Measurements from ENCODE around the gene DPEP1.
"Not testable (repeated sequence)": the region's sequence is repeated elsewhere in the genome, so short reads cannot be mapped to it uniquely, and the experiment has no call there.

DPEP1 gene

DNA sequence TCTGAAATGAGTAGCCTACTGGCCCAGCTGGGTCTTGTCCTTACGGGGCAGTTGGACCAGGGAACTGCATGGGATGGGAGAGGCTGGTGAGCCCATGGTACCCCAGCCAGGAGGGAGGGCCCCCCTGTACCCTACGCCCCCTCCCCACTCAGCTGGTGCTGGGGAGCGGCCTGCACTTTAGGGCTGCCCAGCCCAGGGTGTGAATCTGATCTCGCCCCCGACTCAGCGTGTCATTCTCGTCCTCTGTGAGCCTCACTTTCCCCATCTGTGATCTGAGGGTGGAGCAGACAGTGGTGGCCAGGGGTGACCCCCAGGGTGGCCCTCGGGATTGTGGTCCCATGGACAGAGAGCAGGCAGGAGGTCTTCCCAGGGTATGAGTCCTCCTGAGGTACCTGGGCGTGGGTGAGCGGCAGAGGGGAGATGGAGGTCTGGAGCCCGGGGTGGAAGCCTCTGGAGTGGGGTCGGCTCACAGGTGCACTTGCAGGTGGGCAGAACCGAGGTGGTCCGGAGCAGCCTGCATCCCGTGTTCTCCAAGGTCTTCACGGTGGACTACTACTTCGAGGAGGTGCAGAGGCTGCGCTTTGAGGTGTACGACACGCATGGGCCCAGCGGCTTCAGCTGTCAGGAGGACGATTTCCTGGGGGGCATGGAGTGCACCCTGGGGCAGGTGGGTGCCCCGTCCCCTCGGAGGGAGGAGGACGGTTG is 36.2 kb upstream of the DPEP1 start:
- DNase-seq (ENCODE audit: low read depth): no peak

DNA sequence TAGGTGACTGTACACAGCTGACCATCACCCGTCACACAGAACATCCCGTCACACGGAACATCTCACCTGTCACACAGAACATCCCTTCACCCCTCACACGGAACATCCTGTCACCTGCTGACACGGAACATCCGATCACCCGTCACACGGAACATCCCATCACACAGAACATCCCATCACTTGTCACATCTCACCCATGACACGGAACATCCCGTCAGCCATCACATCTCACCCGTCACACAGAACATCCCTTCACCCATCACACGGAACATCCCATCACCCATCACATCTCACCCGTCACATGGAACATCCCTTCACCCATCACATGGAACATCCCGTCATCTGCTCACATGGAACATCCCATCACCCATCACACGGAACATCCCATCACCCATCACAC is 34.1 kb upstream of the DPEP1 start:
- DNase-seq (ENCODE audit: low read depth): no peak

DNA sequence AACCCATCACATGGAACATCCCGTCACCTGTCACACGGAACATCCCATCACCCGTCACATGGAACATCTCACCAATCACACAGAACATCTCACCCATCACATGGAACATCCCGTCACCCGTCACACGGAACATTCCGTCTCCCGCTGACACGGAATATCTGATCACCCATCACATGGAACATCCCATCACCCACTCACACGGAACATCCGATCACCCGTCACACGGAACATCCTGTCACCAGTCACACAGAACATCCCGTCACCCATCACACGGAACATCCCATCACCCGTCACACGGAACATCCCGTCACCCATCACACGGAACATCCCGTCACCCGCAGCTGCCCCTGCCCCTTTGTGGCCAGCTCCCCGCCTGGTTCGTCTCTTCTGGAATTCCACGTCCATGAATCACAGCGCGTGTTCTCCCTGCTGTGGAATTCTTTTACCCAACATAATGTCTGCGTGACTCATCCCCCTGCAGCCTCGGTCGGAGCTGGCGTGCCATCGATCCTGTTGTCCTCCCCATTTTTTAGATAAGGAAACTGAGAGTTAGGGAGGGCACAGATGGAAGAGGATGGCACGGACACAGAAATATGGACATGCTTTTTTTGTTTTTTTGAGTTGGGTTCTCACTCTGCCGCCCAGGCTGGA is 32.3 kb upstream of the DPEP1 start:
- peak; percentile 74 for DNase-seq (ENCODE audit: low read depth)

DNA sequence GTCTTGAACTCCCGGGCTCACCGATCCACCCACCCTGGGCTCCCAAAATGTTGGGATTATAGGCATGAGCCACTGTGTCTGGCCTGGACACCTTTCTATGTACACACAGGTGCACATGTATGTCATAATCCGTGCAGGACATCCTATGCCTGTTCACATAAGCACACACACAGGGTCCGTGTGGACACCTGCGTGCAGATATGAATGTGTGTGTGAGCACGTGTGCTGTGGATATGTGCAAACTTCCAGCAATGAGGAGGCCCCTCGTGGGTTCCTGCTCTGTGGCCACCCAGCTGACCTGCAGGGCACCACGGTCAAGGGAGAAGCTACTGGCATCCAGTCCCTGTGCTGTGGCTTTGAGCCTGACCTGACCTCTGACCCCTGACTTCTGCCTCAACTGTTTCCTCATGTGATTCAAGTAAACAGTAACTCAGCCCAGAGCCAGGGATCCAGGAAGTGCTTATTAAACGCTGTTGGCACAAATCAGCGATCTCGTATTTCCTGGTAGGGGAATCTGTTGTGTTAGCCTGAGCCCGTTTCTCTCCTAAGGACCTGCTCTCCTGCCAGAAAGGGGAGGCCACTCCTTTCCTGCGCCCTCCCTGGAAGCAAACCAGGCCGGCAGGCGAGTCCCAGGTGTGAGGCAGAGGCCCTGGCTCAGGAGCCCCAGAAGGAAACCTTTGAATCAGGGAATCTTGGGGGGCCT is 31.4 kb upstream of the DPEP1 start:
- no peak for DNase-seq (ENCODE audit: low read depth)

DNA sequence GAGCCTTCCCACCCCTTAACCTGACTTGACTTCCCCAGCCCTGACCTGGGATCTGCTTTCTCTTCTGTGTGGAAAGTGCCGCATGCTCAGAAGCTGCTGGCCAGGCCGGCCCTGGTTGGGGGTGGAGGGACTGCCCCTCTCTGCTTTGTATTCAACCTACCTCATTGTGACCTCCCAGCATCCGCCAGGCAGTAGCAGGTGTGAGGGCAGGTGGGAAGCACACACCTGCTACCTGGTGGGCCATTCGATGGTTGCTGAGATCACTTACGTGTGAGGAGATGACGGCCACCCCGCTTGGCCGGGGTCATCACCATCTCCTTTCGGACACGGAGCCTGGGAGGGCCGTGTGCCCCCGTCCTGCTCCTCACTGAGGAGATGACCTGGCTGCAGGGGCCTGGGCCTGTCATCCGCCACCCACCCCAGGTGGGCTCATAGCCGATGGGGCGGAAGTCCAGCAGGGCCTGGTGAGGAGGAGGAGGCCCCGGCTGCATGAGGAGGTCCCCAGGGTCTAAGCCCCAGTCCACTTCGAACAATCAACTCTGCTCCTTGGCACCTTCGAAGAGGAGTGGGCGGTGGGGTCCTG is 30.7 kb upstream of the DPEP1 start:
- no peak for DNase-seq (ENCODE audit: low read depth)

DNA sequence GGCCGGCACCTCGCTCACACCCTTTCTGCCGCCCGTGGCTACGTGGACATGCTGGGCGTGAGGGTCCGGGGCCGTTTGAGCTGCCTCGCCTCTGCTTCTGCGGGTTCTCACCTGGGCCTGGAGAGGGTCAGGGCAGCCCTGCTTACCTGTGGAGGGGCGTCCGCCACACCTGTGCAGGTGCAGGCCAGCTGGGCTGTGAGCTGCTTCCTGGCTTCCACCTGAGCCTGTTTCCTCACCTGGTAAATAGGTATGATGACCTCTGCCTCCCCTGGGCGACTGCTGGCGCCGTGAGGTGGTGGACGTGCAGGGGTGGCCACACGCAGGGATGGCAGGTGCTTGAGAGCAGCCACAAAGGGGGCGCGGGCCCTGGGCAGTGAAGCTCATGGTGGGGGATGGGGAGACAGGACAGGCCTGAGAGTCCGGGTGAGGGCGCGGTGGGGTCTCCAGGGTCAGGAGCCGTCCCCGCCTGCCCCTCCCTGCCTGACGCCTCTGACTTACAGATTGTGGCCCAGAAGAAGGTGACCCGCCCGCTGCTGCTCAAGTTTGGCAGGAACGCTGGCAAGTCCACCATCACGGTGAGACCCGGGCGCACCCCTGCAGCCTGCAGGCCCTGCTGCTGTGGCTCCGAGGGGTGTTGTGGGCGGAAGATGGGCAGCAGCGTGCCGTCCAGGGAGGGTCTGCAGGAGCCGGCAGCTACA is 30.1 kb upstream of the DPEP1 start:
- DNase-seq (ENCODE audit: low read depth): no peak

DNA sequence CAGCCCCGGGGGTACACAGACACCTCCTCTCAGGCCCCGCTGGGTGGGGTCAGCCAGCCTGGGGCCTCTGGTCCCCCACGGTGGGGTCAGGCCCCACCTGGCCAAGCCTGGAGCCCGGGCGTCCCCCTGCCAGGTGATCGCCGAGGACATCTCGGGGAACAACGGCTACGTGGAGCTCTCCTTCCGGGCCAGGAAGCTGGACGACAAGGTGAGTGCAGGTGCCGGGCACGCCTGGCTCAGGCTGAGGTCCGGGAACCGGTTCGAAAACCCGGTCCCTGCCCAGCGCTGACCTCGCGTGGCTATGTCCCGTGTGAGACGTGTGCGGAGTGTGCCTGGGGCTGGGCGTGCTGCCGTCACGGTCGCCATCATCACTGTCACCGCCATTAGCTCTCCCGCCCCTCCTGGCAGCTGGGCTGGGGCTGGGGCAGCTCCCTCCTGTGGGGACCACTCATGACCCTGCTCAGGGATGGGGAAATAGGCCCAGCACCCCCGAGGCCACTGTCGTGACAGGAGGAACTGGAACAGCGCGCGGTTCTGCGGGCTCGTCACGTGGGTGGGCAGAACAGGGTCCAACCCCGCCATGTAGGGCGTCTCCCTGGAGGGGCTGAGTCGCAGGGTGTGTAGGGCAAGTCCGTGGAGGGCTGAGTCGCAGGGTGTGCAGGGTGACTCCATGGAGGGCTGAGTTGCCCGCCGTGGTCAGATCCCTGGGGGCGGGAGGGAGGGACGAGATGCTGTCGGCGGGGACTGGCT is 29.4 kb upstream of the DPEP1 start:
- no peak for DNase-seq (ENCODE audit: low read depth)

DNA sequence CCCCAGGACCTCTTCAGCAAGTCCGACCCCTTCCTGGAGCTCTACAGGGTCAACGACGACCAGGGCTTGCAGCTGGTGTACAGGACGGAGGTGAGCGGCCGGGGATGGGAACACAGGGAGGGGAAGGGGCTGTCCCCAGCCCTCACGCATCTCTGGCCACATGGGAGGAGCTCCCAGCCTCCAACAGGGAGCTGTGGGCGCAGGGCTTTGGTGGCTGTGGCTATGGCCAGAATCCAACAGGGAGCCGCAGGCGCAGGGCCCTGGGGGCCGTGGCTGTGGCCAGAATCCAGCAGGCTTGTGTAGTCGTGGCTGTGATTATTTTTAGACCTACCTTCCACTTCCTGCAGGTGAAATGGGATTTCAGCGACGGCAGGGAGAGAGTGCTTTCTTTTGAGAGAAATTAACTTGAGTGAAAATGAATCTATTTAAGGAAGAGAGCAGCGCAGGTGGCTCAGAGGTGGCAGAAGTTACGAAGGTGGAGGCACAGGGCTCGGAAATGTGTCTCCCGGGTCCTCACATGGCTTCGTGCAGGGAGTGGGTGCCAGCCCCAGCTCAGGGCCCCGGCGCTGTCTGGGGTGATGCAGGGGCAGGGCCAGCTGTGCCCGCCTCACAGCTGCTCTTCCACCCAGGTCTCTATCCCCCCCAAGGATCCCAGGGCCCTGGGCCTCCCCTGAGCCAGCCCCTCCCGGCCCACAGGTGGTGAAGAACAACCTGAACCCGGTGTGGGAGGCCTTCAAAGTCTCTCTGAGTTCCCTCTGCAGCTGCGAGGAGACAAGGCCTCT is 28.5 kb upstream of the DPEP1 start:
- DNase-seq (ENCODE audit: low read depth): no peak

DNA sequence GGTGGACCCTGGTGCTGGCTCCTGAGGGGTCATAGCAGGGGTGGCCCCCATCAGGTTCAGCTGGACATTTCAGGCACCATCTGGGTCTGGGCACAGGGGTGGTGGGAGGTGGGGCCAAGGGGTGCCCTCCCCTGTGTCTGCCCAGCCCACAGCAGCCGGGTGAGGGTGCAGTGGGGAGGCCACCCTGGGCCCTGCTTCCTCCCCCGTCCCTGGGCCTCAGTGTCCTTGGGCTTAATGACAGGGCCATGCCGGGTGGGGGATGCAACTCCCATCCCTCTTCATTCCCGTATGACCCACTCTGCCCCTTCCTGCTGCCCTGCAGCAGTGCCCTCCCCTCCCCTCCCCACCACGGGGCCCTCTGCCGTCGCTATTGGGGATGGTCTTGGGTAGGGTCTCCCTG is 27.2 kb upstream of the DPEP1 start:
- DNase-seq (ENCODE audit: low read depth): no peak

DNA sequence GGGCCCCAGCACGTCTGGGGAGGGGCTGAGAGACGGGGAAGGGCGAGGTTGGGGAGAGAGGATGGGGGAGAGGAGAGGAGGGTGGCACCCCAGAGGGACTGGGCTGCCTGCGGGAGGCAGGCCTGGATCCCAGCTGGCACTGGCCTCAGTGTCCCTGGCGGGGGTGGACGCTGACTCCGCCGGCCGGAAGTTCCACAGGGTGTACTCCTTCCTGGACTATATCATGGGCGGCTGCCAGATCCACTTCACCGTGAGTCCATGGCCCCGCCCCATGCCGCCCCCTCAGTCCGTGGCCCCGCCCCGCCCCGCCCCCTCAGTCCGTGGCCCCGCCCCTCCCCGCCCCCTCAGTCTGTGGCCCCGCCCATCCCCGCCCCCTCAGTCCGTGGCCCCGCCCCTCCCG is 26.6 kb upstream of the DPEP1 start:
- no peak for DNase-seq (ENCODE audit: low read depth)

DNA sequence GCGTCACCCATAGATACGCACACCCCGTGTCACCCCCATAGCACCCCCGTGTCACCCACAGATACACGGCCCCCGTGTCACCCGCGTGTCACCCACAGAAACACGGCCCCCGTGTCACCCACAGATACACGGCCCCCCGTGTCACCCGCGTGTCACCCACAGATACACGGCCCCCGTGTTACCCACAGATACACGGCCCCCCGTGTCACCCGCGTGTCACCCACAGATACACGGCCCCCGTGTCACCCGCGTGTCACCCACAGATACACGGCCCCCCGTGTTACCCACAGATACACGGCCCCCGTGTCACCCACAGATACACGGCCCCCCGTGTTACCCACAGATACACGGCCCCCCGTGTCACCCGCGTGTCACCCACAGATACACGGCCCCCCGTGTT is 25.8 kb upstream of the DPEP1 start:
- DNase-seq (ENCODE audit: low read depth): not testable (repeated sequence)

DNA sequence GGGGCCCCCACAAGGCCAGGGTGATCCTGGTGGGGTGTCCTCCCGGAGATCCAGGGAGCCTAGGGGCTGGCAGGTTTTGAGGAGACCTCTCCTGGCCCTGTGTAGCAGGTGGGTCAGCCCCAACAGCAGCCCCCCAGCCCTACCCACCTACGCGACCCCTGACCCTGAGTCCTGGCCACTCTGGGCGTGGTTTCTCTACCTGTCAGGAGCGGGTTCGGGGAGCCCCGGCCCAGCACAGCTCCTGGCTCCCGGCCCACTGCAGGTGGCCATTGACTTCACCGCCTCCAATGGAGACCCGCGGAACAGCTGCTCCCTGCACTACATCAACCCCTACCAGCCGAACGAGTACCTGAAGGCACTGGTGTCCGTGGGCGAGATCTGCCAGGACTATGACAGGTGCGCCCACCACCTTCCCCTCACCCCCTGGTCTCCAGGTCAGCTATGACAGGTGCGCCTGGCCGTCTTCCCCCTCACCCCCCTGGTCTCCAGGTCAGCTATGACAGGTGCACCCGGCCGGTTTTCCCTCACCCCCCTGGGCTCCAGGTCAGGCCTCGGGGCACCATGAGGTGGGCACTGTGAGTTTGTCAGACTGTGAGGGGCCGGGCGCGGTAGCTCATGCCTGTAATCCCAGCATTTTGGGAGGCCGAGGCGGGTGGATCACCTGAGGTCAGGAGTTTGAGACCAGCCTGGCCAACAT is 24.9 kb upstream of the DPEP1 start:
- no peak for DNase-seq (ENCODE audit: low read depth)

DNA sequence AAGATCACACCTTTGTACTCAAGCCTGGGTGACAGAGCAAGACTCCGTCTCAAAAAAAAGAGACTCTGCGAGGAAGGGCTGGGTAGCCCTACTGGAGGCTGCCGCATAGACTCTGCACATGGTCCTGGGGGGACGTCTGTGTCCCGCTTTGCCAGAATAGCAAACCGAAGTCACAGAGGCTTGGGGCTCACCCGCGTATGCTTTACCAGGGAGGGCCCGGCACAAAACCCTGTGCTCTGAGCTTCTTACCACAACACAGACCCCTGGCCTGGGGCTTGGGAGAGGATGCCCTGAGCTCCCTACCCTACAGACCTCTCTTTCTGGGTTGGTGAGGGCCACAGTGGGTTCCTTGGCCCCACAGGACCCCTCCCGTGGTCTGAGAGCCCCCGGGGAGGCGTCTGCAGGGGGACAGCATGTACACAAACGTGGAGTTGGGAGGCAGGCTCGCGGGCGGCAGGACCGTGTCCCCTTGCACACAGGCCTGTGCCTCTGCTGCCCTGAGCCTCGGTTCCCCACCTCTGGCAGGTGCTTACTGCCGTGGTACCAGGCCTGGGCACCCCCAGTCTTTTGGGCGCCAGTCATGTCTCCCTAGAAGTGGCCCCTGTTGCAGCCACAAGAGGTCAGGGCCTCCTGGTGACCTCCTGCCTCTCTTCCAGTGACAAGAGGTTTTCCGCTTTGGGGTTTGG is 24.1 kb upstream of the DPEP1 start:
- no peak for DNase-seq (ENCODE audit: low read depth)

DNA sequence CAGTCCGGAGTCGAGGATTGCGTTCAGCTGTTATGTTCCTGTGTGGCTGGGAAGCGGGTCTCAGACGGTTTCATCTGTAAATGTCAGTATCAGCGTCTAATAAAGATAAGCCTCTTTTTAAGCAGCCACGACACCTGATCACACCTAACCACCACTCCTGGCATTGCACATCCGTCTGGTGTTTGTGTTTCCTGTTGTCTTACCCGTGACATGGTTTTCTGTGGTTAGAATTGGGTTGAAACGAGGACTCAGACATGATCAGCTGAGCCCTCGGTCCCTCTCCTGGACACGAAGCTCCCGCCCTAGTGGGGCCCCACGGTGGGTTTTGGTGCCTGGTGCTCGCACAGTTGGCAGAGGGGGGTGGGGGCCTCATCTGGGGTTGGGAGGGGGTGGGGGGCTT is 19.6 kb upstream of the DPEP1 start:
- DNase-seq (ENCODE audit: low read depth): no peak

DNA sequence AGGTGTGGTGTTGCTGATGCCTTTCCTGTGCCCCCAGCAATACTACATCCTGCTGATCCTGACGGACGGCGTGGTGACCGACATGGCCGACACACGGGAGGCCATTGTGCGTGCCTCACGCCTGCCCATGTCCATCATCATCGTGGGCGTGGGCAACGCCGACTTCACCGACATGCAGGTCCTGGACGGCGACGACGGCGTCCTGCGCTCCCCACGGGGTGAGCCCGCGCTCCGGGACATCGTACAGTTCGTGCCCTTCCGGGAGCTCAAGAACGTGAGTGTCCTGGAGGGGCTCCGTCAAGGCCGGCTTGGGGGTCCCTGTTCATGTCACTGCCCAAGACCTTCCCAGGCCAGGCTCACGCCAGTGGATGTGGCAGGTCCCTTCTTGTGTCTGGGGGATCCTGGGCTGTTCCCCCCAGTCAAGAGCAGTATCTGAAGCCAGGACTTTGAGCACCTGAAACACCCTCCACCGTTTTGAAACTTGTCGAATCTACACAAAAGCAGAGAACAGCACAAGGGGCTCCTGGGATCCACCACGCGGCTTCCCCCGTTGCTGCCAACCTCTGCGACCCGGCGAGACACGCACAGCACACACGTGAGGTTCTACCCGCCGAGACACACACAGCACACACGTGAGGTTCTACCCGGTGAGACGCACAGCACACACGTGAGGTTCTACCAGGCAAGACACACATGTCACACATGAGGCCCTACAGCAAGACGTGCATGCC is 17.9 kb upstream of the DPEP1 start:
- DNase-seq (ENCODE audit: low read depth): no peak

DNA sequence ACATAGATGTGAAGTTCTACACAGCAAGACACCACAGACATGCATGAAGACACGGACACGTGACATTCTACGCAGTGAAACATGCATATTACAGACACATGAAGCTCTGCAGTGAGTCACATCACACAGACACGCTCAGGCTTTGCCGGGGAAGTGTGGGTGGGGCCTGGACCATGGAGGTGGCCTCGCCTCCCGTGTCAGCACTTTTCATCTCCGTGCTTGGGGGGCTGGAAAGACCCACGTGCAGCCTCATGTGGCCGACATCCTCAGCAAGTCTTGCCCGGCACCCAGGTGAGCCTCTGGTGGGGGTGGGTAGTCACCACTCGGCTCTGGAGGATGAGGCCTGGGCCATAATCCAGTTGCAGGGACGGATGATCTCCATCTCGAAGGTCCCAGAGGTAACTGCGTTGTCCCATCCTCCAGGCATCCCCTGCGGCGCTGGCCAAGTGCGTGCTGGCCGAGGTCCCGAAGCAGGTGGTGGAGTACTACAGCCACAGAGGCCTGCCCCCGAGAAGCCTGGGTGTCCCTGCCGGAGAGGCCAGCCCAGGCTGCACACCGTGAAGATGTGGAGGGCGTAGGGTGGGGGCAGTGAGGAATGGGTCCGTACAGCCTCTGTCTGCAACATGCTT is 17.3 kb upstream of the DPEP1 start:
- DNase-seq (ENCODE audit: low read depth): no peak

DNA sequence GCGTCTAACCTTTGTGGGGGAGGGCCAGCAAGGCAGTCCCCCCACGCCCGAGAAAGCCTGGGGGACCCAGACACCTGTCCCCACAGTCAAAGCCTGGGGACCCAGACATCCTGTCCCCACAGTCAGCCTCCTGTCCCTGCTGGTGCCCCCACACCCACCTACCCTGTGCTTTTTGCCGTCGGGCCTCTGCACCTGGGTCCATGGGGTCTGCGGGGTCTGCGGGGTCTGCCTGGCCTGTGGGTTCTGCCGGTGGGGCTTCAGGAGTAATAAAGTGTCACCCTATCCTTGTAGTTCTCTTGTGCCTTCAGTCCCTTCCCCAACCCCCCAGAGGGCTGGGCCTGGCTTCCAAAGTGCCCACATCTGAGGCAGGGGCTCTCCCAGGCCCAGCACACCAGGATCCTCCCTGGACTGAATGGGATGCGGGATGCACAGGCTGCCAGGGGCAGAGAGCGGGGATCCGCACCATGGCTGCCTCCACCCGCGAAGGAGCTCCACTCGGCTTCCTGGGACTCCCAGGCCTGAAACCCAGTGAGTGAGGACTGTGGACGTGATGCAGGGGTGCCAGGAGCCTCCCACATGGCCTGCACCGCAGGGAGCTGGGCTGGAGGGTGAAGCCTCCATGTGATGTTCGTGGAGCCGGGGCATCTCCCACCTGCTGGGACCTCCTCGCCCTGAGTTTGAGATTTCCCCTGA is 16.3 kb upstream of the DPEP1 start:
- no peak for DNase-seq (ENCODE audit: low read depth)

DNA sequence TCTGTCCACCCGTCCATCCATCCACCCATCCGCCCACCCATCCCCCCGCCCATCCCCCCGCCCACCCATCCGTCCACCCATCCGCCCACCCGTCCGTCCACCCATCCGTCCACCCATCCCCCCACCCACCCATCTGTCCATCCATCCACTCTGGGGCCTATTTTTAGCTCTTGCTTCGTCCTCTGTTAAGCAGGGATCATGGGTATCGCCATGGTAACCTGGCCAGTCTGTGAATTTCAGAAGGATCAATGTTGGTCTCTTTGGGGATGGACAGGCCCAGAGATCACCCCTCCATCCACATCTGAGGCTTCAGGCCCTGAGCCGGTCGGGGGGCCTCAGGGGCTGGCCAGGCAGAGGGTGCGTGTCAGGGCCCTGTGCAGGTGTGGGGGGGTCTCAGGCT is 15.2 kb upstream of the DPEP1 start:
- DNase-seq (ENCODE audit: low read depth): no peak
